Uterus (tissue), 2 donors: Measurements from ENCODE around the gene PSMB5.

ENCODE experiments used
- POLR2A ChIP-seq, 2 donors: fragments of 450-650 bp; IDR thresholded peaks; one replicate each; pipeline ENCODE4 v1.6.1; 2016; ENCODE audit warnings: antibody characterized with exemption in 2 of 2, mild to moderate bottlenecking in 1 of 2, moderate library complexity in 1 of 2
- TF ChIP-seq, protein P1 (sequence below), 4 experiments: fragments of 200-600 bp in 2 of 4; fragments of 450-650 bp in 2 of 4; sonication (generic) in 2 of 4; IDR thresholded peaks; one replicate each; pipeline ENCODE4 v1.5.1; 2016 to 2019; ENCODE audit warnings: antibody characterized with exemption in 4 of 4, mild to moderate bottlenecking in 2 of 4, moderate library complexity in 1 of 4

DNA sequence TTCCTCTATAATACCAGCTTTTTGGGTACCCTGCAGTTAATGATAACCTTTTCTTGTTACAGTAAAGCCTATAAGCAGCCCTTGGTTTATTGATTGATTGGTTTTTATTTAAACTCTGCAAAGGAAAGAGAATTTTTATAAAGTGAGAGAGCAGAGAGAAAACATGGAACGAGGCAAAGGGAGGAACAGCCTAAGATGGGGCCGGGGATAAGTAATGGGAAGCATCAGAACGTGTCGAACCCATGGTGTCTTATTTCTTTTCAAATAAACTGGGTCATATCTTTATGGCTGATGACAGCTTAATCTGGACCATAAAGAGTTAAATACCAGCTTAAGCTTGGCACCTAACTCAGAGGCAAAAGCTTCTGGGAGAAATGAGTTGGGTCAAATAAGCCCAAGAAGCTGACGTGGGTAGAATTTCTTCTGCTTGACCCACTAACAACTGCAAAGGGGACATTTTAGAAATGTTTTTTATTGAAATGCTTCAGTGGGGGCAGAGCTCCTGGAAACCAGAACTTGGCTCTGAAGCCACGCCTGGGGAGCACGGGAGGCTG is 12.7 kb downstream of the PSMB5 start:
- TF ChIP-seq, protein P1, sequence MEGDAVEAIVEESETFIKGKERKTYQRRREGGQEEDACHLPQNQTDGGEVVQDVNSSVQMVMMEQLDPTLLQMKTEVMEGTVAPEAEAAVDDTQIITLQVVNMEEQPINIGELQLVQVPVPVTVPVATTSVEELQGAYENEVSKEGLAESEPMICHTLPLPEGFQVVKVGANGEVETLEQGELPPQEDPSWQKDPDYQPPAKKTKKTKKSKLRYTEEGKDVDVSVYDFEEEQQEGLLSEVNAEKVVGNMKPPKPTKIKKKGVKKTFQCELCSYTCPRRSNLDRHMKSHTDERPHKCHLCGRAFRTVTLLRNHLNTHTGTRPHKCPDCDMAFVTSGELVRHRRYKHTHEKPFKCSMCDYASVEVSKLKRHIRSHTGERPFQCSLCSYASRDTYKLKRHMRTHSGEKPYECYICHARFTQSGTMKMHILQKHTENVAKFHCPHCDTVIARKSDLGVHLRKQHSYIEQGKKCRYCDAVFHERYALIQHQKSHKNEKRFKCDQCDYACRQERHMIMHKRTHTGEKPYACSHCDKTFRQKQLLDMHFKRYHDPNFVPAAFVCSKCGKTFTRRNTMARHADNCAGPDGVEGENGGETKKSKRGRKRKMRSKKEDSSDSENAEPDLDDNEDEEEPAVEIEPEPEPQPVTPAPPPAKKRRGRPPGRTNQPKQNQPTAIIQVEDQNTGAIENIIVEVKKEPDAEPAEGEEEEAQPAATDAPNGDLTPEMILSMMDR (IDR thresholded peaks at IDR 0.05) = no peak
- no peak for TF ChIP-seq POLR2A (IDR thresholded peaks at IDR 0.05)
